Activated CD8-positive, alpha-beta memory T cell treated with anti-CD3 and anti-CD28 coated beads for 1 hour (primary cell): ENCODE data around the gene IGF2BP3.

Experiments used
- DNase-seq, 2 donors: peaks; one replicate each; pipeline ENCODE4 v3.0.0-alpha.2; 2020; ENCODE audit warnings: low read depth in 1 of 2; ENCODE audit errors: extremely low read depth in 1 of 2

The IGF2BP3 gene

GRCh38 chr7:23380961-23381360 lies 89.3 kb downstream of the IGF2BP3 start:
- DNase-seq: no peak

DNA sequence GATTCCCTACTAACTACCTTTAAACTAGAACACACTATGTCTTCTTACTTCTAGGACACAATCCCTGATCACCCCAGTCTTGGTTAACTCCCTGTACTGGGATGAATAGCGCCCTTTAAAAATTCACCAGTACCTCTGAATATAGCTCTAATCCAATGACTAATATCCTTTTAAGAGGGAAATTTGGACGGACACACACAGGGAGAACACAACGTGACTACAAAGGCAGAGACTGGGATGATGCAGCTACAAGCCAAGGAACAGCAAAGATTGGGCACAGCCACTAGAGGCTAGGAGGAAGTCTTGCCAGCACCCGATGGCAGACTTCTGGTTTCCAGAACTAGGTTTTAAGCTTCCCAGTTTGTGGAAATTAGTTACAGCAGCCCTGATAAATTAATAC lies 89.7 kb downstream of the IGF2BP3 start:
- no peak for DNase-seq

- DNase-seq: no peak
These were observed 91.3 kb downstream of the IGF2BP3 start for GRCh38 chr7:23378996-23379395.

DNA sequence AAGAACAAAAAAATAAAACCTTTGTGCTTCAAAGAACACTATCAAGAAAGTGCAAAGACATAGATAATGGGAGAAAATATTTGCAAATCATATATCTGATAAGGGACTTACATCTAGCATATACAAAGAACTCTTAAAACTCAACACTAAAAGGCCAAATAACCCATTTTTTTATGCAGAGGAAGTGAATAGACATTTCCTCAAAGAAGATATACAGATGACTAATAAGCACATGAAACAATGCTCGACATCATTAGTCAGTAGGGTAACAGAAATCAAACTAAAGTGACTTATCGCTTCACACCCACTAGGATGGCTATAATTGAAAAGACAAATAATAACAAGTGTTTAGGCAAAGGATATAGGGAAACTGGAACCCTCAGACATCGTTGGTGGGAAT lies 93.2 kb downstream of the IGF2BP3 start:
- no peak for DNase-seq

DNA sequence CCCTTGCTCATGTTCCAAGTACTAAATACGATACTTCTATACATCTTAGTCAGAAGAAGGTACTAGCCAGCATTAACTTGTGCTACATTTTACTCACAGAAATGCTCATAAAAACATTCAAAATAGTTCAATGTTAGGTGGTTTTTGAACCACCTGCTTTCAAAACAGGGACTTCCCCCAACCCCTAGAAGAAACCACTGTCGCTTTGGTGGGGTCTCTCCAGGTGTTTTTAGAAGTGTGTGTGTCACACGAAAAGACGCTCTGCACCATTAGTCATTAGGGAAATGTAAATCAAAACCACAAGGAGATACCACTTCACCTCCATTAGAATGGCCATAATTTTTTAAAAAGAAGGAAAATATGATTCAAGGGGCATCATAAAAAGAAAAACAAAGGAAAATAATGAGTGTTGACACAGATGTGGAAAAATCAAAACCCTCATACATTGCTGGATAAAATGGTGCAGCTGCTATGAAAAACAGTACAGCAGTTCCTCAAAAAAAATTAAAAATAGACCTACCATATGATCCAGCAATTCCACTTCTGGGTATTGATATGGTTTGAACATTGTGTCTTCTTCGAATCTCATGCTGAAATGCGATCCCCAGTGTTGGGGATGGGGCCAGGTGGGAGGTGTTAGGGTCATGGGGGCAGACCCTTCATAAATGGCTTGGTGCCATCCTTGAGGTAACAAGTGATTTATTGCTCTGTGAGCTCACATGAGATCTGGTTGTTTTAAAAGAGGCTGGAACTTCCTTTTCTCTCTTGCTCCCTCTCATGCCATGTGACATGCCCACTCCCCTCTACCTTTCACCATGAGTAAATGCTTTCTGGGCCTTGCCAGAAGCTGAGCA lies 96.9 kb downstream of the IGF2BP3 start:
- no peak for DNase-seq

GRCh38 chr7:23372611-23373010 lies 97.7 kb downstream of the IGF2BP3 start:
- no peak for DNase-seq

DNA sequence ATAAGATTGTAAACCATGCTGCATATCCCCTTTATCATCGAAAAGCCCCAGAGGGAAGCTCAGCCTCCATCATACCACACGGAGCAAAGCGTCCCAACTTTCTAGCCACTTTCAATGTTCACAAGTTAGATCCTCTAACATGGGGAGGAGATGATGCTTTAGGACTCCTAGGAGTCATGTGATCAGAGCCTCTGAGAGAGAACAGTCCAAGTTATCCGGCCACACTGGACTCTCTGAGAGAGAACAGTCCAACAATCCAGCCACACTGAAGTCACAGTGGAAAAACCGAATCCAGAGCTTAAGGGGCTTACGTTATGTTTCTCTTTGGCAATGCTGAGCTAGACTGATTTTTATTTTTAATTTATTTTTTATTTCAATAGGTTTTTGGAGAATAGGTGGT lies 98.6 kb downstream of the IGF2BP3 start:
- DNase-seq: no peak

- no peak for DNase-seq
These were observed 100.4 kb downstream of the IGF2BP3 start for GRCh38 chr7:23369695-23370404.

DNA sequence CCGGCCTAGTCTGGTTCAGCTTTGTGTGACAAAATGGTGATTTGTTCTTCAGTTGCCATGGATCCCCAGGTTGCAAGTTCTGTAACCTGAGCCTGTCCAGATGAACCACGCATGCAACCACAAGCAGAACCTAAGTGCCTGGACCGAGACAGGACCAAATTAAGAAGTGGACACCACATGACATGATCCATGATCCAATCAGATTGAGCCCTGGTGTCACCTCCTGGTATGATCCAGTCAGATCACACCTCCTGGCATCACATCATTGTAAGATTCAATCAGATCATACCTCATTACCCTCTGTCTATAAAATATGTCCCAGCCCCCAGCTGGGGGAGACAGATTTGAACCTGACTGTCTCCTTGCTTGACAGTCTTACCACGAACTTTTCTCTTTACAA lies 101.2 kb downstream of the IGF2BP3 start:
- no peak for DNase-seq

DNA sequence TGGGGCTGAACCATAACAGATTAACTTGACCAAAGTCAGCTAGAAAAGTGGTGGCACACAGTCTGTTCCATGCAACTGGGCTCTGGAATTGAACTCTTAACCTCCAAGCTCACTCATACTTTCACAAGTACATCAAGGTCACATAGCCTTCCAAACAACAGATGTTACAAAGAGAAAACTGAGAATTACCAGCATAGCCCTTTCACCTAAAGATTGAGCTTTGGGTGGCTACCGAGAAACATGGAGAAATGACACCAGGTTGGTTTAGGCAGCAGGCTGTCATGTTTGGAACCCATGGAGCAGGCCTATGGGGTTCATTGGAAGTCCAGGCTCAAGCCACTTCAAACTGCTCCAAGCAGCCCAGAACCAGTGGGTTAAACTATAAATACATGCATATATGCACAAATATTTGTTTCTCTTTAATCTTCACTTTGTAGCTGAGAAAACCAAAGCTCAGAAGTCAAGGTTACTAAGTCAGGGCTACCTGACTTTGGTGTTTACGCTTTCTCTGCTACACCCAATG lies 112.1 kb downstream of the IGF2BP3 start:
- no peak for DNase-seq

- DNase-seq: no peak
These were observed 112.8 kb downstream of the IGF2BP3 start for GRCh38 chr7:23357190-23358093.

GRCh38 chr7:23356726-23357125 lies 113.6 kb downstream of the IGF2BP3 start:
- DNase-seq: no peak

GRCh38 chr7:23356168-23356567 lies 114.1 kb downstream of the IGF2BP3 start:
- no peak for DNase-seq

DNA sequence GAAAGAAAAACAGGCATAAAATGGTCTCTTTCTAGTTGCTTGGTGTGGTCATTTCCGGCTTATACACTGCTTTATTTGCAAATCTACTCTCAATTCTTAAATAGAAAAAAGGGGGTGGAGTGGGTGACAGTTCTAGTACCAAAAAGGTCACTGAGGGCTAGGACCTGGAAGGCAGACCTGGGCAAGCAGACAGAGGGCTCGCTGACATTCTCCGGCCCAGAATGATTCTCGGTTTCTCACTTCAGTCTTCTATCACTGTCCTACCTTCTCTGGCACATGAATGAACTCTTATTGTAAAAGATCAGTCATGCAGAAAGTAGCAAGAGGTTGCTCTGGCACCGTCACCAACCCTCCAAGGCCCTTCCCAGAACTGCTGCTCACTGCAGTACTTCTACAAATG lies 117.1 kb downstream of the IGF2BP3 start:
- DNase-seq: no peak

DNA sequence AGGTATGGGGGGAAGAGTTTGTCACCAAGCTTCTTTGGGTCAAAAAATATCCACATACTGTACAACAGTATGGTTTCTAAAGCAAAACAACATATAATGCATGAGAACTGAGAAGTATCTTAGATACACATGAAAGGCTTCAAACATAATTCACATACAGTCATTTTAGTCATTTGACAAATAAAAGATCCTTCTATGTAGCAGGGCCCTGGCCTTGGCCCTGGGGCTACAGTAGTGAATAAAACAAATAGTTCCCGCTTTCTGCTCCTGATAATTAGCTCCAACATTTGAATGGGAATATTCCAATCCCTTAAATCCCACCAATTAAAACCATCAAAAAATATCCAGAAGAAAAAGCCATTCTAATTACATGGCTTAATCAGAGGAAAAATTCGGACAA lies 119.8 kb downstream of the IGF2BP3 start:
- no peak for DNase-seq

GRCh38 chr7:23349484-23350157 lies 120.7 kb downstream of the IGF2BP3 start:
- DNase-seq: no peak

GRCh38 chr7:23347682-23348180 lies 122.6 kb downstream of the IGF2BP3 start:
- DNase-seq: no peak

DNA sequence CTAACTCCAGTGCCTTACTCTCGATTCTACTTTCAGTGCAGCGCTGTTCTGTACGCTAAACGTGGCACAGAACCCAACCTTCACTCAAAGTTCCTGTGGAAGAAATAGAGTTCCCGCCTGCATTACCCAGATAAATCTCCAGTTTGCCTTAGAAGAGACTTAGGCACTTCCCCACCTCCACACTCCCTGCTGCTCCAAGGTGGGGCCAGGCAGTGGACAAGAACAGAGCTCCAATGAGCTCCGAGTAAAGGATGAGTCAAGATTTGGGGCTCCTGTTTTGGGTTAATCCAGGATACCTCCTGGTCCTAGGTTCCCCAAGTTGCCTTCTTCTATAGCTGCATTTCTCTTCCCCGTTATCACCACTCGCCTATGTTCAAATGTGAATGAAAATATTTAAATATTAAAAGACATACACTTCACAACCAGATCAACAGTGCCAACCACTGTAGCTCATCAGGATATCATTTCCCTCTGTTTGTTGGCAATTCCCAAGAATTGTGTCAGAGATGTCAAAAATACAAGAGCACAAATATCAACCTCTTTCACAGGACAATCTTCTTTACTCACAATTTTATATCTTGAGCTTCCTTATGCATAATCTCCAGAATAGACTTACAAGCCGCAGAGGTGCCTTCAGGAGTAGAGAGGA lies 123.1 kb downstream of the IGF2BP3 start:
- DNase-seq: no peak

DNA sequence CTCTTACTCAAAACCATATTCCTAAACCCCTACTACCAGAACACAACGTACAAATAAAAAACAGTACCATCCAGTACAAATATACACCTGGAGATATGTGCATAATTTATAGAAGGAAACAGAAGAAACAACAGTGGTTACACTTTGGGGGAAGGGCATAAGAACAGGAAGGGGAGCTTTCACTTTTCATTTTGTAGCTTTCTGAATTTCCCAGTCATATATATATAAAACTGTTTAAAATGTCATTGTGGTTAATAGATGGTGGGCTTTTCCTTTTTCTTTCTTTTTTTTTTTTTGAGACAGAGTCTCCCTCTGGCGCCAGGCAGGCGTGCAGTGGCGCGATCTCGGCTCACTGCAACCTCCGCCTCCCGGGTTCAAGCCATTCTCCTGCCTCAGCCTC lies 124.0 kb downstream of the IGF2BP3 start:
- DNase-seq: no peak

GRCh38 chr7:23345601-23346000 lies 124.7 kb downstream of the IGF2BP3 start:
- DNase-seq: no peak
